ENCODE results near the gene KIAA1191. TPM values are rescaled to one million over a fixed set of nuclear protein-coding genes. Genes with fewer than 3 reads are reported as not detected.

The KIAA1191 gene
- total RNA-seq, 1 experiment from 2014 or later, result 46.3 TPM

- DNase-seq (ENCODE audit: low read depth), result peak; percentile 36
These were observed 4.0 kb upstream of the KIAA1191 start, which contains the start of gene ARL10 for GRCh38 chr5:176365351-176366231. Gene ARL10, plus strand, starts transcription at chr5:176365487. Its CDS starts 77 bp downstream, at chr5:176365564.

GRCh38 chr5:176364765-176365350 lies 3.3 kb upstream of the KIAA1191 start:
- DNase-seq (ENCODE audit: low read depth), result no peak

- no peak for DNase-seq (ENCODE audit: low read depth)
These were observed 598 bp upstream of the KIAA1191 start for GRCh38 chr5:176362233-176362490.

- DNase-seq (ENCODE audit: low read depth), result peak; percentile 12
These were observed 599 bp downstream of the KIAA1191 start for GRCh38 chr5:176360894-176361436.

GRCh38 chr5:176359658-176360057 lies 1.9 kb downstream of the KIAA1191 start:
- DNase-seq (ENCODE audit: low read depth), result no peak

- DNase-seq (ENCODE audit: low read depth), result no peak
These were observed 5.4 kb downstream of the KIAA1191 start for GRCh38 chr5:176356179-176356566.

GRCh38 chr5:176355400-176356178 lies 6.0 kb downstream of the KIAA1191 start:
- DNase-seq (ENCODE audit: low read depth), result no peak

- no peak for DNase-seq (ENCODE audit: low read depth)
These were observed 8.0 kb downstream of the KIAA1191 start for GRCh38 chr5:176353533-176353932.

- no peak for DNase-seq (ENCODE audit: low read depth)
These were observed 9.3 kb downstream of the KIAA1191 start for GRCh38 chr5:176352116-176352878.

GRCh38 chr5:176350416-176350815 lies 11.1 kb downstream of the KIAA1191 start:
- no peak for DNase-seq (ENCODE audit: low read depth)

- no peak for DNase-seq (ENCODE audit: low read depth)
These were observed 18.7 kb downstream of the KIAA1191 start for GRCh38 chr5:176342766-176343458.

- no peak for DNase-seq (ENCODE audit: low read depth)
These were observed 19.4 kb downstream of the KIAA1191 start for GRCh38 chr5:176342158-176342483.

GRCh38 chr5:176341325-176342157 lies 20.0 kb downstream of the KIAA1191 start:
- DNase-seq (ENCODE audit: low read depth), result no peak

GRCh38 chr5:176339304-176339703 lies 22.3 kb downstream of the KIAA1191 start:
- no peak for DNase-seq (ENCODE audit: low read depth)

- DNase-seq (ENCODE audit: low read depth), result no peak
These were observed 23.7 kb downstream of the KIAA1191 start for GRCh38 chr5:176337913-176338312.

- no peak for DNase-seq (ENCODE audit: low read depth)
These were observed 27.4 kb downstream of the KIAA1191 start for GRCh38 chr5:176334031-176334770.

GRCh38 chr5:176320577-176320976 lies 41.0 kb downstream of the KIAA1191 start:
- DNase-seq (ENCODE audit: low read depth), result no peak

- DNase-seq (ENCODE audit: low read depth), result no peak
These were observed 41.6 kb downstream of the KIAA1191 start for GRCh38 chr5:176319827-176320554.

All from Daoy (cell line).